ENCODE data around the gene BACH1. TPM values are rescaled to one million over a fixed set of nuclear protein-coding genes. Genes with fewer than 3 reads are reported as not detected.

Gene BACH1
- total and polyA plus RNA-seq, 7 donors, result 9.8 to 115 (median 48.3) TPM

DNA sequence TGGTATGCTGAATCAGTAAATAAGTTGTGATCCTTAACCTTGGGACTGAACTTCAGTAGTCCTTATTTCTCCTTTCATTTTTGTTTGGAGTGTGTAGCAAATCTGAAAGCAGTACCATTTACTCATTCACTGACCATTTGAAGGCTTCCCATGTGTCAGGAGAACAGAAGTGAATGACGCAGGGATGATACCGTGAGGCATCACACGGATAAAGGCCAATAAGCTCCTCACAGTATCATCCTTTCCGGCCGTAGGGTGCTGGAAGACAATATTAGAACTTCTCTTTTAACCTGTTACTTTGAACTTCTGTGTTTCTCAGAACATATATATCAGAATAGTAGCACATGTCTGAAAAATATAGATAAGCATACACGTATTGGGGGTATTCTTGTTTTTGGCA is 21.3 kb downstream of the BACH1 start:
- H3K4me1 ChIP-seq, result peaks cover 55% of the 10 kb centered on the region
- no peak overlapping the region for H3K27ac ChIP-seq
- intact Hi-C loops (cut with DNase I), result no loop called here
- peaks cover 0 to 35% of the 10 kb centered on the region in 2 donors for H3K36me3 ChIP-seq (ENCODE audit: insufficient read depth in 1 of 2, low read depth in 1 of 2)
- H3K4me3 ChIP-seq, result no peak overlapping the region
- 86 to 95% (median 89%) methylated on average over 6 of the region's 6 CpGs for WGBS, 3 donors
- peak in 3 of 4 donors; percentile 47 to 53 (median 48) for ATAC-seq
- DNase-seq, result no peak
- H3K27me3 ChIP-seq (ENCODE audit: insufficient read depth in 3 of 3, low read length in 2 of 3), result no peaks in the 10 kb centered on the region
- TF ChIP-seq, protein P1, sequence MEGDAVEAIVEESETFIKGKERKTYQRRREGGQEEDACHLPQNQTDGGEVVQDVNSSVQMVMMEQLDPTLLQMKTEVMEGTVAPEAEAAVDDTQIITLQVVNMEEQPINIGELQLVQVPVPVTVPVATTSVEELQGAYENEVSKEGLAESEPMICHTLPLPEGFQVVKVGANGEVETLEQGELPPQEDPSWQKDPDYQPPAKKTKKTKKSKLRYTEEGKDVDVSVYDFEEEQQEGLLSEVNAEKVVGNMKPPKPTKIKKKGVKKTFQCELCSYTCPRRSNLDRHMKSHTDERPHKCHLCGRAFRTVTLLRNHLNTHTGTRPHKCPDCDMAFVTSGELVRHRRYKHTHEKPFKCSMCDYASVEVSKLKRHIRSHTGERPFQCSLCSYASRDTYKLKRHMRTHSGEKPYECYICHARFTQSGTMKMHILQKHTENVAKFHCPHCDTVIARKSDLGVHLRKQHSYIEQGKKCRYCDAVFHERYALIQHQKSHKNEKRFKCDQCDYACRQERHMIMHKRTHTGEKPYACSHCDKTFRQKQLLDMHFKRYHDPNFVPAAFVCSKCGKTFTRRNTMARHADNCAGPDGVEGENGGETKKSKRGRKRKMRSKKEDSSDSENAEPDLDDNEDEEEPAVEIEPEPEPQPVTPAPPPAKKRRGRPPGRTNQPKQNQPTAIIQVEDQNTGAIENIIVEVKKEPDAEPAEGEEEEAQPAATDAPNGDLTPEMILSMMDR (IDR thresholded peaks at IDR 0.05), result no peak
- H3K9me3 ChIP-seq, result no peaks in the 10 kb centered on the region

DNA sequence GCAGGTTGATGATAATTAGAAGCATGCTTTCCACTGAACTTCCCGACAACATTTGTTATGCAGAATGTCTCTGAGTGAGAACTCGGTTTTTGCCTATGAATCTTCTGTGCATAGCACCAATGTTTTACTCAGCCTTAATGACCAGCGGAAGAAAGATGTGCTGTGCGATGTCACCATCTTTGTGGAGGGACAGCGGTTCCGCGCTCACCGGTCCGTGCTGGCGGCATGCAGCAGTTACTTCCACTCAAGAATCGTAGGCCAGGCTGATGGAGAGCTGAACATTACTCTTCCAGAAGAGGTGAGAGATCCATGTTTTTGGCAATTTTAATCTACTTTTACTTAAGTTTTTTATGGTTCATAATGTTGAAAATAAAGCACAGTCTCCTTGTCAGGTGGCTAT is 22.5 kb downstream of the BACH1 start:
- ATAC-seq (no peak), DNase-seq (no peak)
- 97 to 98% (median 97%) methylated on average over 11 of the region's 11 CpGs for whole genome bisulfite sequencing, 3 donors
- TF ChIP-seq, protein P1 (IDR thresholded peaks at IDR 0.05), result no peak
- Histone ChIP-seq H3K36me3 (ENCODE audit: insufficient read depth in 1 of 2, low read depth in 1 of 2) (peaks cover 0 to 35% of the 10 kb centered on the region in 2 donors), H3K27me3 (ENCODE audit: insufficient read depth in 3 of 3, low read length in 2 of 3) (no peaks in the 10 kb centered on the region), H3K27ac (no peak overlapping the region), H3K4me3 (no peak overlapping the region), H3K9me3 (no peaks in the 10 kb centered on the region), H3K4me1 (peaks cover 55% of the 10 kb centered on the region)
- intact Hi-C loops (cut with DNase I), result no loop called here

DNA sequence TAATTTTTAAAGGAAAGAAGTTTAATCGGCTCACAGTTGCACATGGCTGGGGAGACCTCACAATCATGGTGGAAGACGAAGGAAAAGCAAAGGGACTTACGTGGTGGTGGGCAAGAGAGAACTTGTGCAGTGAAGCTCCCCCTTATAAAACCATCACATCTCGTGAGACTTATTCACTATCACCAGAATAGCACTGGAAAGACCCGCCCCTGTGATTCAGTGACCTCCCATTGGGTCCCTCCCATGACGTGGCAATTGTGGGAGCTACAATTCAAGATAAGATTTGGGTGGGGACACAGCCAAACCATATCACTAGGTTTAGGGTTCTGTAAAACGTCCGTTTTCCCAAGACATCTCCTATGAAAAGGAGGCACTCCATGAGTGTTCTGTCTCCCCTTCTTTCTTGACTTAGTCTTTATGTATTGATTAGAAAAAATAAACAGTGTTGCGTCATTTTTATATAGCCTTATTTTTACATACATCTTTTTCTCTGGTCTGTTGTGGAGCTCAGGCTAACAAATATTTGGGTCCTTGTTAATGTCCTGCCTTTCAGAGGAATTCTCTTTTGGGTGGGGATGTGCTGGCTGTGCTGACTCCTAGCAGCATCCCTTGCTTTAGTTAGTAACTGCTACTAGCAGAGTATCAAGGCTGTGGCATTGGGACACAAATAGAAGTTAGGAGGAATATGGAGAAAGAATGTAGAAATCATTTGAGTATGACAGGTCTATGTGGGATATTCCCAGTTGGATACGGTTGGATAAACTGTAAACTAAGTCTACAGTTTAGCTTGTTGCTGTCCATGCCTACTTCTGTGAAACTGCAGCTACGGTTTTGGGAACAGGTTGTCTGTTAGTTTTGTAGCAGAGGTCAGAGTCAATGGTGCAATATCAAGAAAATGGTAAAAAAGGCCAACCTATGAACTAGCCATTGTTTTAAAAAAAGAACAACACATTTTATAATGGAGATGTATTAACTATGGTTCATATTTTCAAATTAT is 23.5 kb downstream of the BACH1 start:
- TF ChIP-seq, protein P1 (IDR thresholded peaks at IDR 0.05), result no peak
- ATAC-seq (peak in 1 of 4 donors; percentile 21), DNase-seq (no peak)
- peaks cover 0 to 40% of the 10 kb centered on the region in 2 donors for H3K36me3 ChIP-seq (ENCODE audit: insufficient read depth in 1 of 2, low read depth in 1 of 2)
- intact Hi-C loops (cut with DNase I), result no loop called here
- no peaks in the 10 kb centered on the region for H3K27me3 ChIP-seq (ENCODE audit: insufficient read depth in 3 of 3, low read length in 2 of 3)
- H3K4me3 ChIP-seq, result no peak overlapping the region
- 92 to 95% (median 94%) methylated on average over 11 of the region's 11 CpGs for WGBS, 3 donors
- no peaks in the 10 kb centered on the region for H3K9me3 ChIP-seq
- peaks cover 49% of the 10 kb centered on the region for H3K4me1 ChIP-seq
- H3K27ac ChIP-seq, result no peak overlapping the region

DNA sequence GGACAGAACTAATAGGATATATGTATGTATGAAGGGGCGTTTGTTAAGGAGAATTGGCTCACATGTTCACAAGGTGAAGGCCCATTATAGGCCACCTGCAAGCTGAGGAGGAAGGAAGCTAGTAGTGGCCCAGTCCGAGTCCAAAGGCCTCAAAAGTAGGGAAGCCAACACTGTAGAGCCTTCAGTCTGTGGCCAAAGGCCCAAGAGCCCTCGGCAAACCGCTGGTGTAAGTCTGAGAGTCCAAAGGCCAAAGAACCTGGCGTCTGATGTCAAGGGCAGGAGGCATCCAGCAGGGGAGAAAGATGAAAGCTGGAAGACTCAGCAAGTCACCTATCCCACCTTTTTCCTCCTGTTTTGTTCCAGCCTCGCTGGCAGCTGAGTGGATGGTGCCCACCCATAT is 24.5 kb downstream of the BACH1 start:
- 93 to 94% (median 93%) methylated on average over 6 of the region's 6 CpGs for WGBS, 3 donors
- ATAC-seq, result no peak
- Histone ChIP-seq H3K4me3 (no peak overlapping the region), H3K9me3 (no peaks in the 10 kb centered on the region), H3K4me1 (peaks cover 40% of the 10 kb centered on the region), H3K27me3 (ENCODE audit: insufficient read depth in 3 of 3, low read length in 2 of 3) (no peaks in the 10 kb centered on the region), H3K36me3 (ENCODE audit: insufficient read depth in 1 of 2, low read depth in 1 of 2) (peaks cover 0 to 47% of the 10 kb centered on the region in 2 donors), H3K27ac (no peak overlapping the region)
- TF ChIP-seq, protein P1 (IDR thresholded peaks at IDR 0.05), result no peak
- no peak for DNase-seq
- intact Hi-C loops (cut with DNase I), result no loop called here
